ENCODE data around the gene SSC5D.

SSC5D gene

DNA sequence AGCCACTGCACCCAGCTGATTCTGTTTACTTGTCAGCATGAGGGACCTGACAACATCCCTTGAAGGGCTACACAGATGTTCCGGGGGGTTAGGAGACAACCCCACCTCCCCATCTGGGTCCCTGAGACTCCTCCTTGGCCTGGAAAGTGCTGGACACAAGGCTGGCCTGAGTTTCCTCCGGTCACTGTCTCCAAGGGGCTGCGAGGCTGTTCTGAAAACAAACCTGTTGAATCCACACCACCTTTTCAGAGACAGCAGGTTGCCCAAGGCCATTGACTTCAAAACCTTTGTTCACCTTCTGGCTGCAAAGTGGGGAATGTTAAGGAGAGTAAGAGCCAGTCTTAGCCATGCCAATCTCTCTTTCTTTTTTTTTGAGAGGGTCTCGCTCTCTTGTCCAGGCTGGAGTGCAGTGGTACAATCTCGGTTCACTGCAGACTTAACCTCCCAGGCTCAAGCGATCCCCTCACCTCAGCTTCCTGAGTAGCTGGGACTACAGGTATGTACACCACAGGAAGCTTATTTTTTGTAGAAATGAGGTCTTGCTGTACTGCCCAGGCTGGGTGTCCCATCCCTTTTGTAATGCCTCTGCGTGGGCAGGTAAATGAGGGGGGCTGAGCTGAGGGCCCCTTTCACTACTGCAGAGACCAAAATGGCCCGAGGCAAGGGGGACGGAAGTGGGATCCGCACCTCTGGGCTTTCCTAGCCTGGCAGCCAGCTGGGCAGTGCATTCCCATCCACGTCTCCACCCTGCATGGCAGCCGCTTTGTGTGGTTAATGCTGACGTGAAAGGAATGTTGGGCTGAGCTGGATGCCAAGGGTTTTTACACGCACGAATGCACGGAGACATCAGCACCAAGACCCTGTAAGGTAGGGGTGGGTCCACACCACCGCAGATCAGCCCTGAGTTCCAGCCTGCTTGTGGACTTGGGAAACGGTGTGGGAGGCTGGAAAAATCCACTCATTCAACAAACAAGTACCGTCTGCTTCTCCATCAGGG, 13.7 kb upstream of the SSC5D start:
- no peak for DNase-seq

DNA sequence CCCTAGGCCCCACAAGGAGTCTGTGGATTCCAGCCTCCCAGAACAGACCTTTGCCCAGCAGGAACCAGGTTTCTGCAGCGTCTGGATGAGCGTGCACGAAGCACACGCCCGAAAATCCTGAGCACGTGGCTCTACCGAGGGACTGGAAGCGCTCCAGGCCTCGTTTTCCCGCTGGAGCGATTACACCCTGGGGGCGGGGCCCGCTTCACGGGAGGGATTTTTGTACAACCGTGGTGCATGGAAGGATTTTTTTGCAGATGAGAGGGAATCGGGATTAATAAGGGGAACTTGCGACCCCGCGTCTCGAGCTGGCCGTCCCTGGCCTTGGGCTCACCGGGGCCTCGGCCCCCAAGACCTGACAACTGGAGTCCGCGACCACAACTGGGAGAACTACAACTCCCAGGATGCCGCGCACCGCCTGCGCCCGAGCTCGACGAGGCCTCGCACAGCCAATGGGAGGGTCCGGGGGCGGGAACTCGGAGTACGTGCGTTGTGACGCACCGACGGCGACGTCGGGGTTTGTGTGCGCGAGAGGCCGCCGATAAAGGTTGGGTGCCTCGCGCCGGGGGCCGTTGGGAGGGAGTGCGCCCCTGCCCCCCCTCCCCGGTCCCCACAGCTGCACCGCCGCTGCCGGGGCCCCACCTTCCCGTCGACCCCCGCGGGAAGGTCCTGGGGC, 12.0 kb upstream of the SSC5D start, which contains the start of gene ZNF628:
Gene ZNF628, plus strand, starts transcription at position 518 of the 676 bp plus-strand sequence. CDS start 3,294 bp downstream, outside the sequence.
- DNase-seq = peak; percentile 98

DNA sequence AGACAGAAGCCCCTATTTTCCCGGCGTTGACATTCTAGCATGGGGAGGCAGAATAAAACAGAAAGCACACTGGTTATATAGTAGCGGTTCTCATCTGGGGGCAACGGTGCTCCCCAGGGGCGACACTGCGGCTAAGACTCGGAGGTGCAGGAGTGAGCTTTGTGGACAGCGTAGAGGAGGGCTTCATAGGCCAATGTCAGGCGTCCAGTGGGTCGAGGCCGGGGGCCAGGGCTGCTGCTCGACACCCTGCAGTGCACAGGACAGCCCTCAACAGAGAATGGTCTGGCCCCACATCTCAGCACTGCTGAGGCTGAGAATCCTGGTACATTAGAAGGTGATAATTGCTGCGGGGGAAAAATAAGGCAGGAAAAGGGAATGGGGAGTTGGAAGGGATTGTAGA, 10.3 kb upstream of the SSC5D start:
- DNase-seq = no peak

DNA sequence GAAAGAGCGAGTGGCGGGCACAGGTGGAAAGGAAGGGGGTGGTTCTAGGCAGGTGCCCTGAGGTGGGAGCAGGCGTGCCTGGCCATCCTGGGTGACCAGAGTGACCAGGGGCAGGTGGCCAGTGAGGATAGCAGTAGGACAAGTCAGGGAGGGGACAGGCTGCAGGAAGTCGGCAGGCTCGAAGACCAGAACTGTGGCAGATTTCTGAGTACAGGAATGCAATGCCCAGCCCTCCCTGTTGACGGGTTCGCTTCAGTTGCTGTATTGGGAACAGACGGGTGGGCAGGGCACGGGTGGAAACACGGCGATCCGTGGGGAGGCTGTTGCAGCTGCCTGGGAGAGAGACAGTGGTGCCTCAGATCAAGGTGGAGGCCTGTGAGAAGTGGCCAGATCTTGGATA, 9.9 kb upstream of the SSC5D start:
- no peak for DNase-seq

DNA sequence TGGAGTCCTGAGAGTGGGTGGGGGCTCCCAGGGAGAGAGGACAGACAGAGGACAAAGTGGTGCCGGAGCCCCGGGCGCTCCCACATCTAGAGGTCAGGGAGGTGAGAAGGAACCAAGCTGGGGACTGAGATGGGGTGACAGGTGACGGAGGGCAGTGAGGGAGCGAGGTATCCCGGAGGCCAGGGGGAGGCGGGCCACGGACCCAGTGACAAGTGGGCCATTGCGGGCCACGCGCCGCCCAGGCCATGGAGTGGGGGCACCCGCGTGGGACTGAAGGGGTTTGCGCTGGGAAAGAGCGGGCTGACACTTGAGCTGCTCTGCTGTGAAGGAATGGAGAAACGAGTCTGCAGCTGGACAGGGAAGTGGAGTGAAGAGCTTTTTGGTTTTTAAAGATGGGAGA, 9.2 kb upstream of the SSC5D start:
- DNase-seq = no peak

DNA sequence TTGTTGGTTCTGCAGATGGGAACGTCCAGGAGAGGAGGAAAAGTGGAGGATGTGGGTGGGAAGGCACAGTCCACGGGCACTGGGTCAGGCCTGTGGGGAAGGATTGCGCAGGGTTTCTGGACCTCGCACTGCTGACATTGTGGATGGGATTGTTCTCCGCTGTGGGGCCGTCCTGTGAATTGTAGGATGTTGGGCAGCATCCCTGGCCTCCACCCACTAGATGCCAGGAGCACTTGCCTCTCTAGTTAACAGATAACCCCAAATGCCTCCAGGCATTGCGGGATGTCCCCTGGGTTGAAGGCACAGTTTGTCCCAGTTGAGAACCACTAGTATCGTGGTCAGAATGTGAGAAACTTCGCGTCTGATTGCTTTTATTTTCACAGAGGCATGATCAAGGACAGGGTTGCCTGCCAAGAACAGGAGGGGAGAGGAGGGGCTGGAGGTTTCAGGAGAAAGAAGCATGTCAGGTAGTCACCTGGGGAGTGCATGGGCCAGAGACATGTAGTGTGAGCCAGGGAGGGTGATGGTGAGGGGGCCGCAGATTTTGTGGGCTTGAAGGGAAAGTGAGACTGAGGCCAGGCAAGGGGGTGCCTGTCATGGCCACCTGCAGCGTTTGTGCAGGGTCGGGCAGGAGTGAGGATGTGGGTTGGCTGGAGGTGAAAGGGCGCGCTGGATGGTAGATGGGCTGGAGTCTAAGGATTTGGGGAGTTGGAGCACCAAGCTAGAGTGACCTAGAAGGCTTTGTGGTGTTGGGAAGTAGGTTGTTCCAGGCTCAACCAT, 8.6 kb upstream of the SSC5D start:
- no peak for DNase-seq

DNA sequence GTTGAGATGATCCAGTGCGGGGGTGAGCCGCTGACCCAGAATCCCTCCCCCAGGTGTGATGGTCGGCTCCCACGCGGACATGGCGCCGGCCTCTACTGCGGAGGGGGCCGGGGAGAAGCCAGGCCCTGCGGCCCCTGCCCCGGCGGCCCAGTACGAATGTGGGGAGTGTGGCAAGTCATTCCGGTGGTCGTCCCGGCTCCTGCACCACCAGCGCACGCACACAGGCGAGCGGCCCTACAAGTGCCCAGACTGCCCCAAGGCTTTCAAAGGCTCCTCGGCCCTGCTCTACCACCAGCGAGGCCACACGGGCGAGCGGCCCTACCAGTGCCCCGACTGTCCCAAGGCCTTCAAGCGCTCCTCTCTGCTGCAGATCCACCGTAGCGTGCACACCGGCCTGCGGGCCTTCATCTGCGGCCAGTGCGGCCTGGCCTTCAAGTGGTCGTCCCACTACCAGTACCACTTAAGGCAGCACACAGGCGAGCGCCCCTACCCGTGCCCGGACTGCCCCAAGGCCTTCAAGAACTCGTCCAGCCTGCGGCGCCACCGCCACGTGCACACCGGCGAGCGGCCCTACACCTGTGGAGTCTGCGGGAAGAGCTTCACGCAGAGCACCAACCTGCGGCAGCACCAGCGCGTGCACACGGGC, 7.0 kb upstream of the SSC5D start:
- DNase-seq = no peak

DNA sequence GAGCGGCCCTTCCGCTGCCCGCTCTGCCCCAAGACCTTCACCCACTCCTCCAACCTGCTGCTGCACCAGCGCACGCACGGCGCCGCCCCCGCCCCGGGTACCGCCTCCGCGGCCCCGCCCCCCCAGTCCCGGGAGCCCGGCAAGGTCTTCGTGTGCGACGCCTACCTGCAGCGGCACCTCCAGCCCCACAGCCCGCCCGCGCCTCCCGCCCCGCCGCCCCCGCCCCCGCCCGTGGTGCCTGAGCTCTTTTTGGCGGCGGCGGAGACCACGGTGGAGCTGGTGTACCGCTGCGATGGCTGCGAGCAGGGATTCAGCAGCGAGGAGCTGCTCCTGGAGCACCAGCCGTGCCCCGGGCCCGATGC, 6.5 kb upstream of the SSC5D start:
- DNase-seq = no peak

DNA sequence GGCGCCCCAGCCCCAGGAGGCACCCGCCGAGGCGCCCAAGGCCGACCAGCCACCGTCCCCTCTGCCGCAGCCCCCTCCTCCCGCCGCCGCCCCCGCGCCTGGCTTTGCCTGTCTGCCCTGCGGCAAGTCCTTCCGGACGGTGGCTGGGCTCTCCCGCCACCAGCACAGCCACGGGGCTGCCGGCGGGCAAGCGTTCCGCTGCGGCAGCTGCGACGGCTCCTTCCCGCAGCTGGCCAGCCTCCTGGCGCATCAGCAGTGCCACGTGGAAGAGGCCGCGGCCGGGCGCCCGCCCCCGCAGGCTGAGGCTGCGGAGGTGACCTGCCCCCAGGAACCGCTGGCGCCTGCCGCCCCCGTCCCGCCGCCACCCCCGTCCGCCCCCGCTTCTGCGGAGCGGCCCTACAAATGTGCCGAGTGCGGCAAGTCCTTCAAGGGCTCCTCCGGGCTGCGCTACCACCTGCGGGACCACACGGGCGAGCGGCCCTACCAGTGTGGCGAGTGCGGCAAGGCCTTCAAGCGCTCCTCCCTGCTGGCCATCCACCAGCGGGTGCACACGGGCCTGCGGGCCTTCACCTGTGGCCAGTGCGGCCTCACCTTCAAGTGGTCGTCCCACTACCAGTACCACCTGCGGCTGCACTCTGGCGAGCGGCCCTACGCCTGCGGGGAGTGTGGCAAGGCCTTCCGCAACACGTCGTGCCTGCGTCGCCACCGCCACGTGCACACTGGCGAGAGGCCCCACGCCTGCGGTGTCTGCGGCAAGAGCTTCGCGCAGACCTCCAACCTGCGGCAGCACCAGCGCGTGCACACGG, 5.9 kb upstream of the SSC5D start:
- no peak for DNase-seq

DNA sequence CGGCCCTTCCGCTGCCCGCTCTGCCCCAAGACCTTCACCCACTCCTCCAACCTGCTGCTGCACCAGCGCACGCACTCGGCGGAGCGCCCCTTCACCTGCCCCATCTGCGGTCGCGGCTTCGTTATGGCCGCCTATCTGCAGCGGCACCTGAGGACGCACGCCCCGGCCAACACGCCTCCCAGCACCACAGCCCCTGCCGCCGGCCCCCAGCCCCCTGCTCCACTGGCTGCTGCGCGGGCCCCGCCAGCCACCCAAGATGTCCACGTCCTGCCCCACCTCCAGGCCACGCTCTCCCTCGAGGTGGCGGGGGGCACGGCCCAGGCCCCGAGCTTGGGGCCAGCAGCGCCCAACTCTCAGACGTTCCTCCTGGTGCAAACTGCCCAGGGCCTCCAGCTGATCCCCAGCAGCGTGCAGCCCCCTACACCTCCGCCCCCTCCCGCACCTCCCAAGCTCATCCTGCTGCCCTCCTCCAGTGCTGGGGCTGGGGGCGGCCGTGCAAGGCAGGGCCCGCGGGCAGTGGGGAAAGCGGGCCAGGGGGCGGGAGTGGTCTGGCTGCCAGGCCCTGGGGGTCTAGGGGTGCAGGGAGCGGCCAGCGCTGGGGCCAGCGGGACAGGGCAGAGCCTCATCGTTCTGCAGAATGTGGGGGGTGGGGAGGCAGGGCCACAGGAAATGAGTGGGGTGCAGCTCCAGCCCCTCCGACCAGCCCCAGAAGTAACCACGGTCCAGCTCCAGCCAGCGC, 5.1 kb upstream of the SSC5D start:
- no peak for DNase-seq

DNA sequence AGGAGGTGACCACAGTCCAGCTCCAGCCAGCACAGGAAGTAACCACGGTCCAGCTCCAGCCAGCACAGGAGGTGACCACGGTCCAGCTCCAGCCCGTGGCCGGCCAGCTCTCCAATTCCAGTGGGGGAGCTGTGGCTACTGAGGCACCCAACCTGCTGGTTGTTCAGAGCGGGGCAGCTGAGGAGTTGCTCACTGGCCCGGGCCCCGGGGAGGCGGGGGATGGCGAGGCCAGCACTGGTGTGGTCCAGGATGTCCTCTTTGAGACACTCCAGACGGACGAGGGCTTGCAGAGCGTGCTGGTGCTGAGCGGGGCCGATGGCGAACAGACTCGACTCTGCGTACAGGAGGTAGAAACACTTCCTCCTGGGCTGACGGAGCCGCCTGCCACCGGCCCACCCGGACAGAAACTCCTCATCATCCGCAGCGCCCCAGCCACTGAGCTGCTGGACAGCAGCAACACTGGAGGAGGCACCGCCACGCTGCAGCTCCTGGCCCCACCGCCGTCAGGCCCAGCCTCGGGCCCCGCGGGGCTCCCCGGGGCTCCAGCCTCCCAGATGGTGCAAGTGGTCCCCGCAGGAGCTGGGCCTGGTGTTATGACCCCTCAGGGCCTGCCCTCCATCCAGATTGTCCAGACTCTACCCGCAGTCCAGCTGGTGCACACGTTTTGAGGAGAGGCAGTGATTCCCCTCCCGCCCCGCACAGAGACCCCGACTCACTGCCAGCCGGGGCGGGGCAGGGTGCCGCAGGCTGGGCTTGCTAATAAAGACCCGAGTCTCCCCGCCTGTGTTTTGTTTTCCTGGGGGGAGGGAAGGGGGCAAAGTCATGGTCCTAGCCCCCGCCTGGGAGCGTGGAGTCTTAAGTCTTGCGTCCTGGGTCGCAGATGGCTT, 4.3 kb upstream of the SSC5D start:
- DNase-seq = no peak

DNA sequence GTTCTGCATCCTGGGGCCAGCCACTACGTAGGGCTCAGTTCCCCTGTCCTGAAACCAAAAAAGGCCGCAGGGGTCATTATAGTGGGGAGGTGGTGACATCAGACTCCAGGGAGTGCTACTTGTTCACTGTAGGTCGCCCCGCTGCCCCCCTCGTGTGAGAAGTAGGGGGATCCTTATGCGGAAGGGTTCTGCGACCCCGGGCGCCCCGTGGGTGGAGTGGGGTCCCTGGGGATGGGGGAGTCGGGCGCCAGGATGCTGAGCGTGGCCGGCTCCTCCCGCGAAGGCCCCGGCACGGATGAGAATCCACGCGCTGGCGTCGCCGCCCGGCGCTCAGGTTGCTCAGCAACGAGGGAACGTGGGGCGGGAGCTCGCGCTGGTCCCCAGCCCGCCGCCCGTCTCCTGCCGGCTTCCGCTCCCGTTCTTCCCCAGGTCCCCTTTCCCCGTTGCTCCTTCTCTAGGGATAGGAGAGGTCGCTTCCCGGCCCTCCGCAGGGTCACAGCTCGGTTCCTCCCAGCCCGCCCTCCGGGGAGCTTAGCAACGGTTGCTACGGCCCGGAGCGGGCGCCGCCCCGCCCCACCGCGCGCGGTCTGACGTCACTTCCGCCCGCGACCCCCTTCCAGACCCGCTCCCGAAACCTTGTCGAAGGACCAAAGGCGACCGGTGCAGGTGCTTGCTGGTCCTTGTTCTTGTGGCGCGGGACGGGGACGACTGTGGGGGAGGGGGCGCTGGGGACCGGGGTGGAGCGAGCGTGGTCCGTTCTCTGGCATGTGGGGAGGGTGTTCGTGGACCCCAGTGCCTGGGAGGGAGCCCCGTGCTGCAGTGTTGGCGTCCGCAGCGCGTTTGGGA, 3.4 kb upstream of the SSC5D start, which contains the start of gene NAT14:
Gene NAT14, plus strand, starts transcription at position 596 of the 846 bp plus-strand sequence. CDS start 521 bp downstream, outside the sequence.
- DNase-seq = peak; percentile 86

DNA sequence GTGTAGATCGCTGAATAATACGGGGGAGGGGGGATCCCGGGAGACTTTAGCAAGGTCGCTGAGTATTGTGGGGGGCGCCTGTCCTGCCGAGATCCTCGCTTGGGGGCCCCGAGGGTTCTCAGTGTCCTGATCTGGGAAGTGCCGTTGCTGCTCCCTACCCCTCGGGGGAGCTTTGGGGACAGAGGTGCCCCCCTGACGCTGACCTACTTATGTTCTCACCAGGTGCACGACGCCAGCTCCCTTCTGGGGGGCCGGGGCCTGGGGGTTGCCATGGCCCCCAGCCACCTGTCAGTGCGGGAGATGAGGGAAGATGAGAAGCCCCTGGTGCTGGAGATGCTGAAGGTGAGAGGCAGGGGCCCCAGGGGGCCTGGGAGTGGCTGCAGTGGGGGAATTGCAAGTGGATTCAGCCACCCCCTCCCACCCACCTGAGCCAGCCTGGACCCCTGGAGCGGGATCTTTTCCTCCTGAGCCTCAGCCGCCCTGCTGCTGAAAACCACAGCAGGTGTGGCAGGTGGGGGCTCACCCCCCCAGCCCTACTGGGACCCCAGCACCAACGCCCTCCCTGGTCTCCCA, 2.7 kb upstream of the SSC5D start:
- DNase-seq = peak; percentile 52

DNA sequence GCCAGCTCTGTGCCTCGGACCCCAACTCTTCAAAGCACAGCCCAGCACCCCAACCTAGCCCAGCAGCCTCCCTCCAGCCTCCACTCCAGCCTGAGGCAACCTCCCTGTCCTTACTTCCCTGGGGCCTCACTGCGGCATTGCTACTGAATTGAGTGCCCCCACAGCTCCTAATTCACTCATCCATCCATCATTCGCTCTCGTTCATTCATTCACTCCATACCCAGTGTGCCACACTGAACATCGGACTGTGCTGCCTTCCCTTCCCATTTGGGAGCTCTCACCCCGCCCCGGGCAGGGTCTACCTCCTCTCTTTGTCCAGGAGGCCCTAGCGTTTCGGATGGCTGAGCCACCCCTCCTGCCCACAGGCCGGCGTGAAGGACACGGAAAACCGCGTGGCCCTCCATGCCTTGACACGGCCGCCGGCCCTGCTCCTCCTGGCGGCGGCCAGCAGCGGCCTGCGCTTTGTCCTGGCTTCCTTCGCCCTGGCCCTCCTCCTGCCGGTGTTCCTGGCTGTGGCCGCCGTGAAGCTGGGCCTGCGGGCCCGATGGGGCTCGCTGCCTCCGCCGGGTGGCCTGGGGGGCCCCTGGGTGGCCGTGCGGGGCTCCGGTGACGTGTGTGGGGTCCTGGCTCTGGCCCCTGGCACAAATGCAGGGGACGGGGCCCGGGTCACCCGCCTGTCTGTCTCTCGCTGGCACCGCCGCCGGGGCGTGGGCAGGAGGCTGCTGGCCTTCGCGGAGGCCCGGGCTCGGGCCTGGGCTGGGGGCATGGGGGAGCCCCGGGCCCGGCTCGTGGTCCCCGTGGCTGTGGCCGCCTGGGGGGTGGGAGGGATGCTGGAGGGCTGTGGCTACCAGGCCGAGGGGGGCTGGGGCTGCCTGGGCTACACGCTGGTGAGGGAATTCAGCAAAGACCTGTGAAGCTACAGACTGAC, 1.9 kb upstream of the SSC5D start:
- DNase-seq = no peak

DNA sequence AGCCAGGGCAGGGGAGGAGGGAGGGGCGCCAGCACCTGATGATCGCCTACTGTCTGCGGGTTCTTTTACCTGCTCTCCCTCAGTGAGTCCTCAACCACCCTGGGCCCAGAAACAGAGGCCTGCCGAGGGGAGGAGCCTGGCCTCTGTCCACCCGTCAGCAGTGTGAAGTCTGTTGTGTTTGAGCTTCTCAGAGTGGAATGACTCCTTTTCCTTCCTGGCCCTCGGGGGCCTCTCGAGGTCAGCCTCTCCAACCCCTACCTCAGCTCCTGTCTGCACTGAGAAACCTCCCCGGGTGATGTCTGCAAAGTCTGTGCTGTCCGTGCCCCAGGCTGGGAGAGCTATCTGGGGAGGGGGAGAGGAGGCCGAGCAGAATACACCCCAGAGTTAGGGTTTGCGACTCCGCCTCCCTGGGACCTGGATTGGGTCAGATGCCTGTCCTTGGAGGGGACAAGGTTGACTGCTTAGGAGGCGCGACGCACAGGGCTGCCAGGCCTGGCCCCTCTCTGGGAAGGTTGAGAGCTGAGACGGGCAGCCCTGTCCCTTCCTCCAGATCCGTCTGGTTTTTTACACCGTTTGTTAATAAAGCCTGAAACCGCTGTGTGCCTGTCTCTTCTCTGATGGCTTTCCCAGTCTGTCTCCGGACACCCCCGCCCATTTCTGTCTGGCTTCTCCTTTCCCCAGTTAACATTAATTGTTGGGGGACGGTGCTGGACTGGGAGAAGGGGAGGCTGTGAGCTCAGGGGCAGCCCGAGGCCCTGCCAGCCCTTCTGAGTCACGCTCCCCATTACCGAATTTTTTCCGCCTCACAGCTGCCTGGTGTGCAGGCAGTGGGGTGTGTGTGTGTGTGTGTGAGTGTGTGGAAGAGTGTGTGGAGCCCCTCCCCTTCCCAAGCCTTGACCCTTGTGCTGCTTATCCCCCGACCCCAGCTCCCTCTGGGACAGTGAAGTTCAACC, 989 bp upstream of the SSC5D start:
- no peak for DNase-seq
